IPS DF 4.7 (cell line): ENCODE data around the gene SRP9.
"Not testable (repeated sequence)": the region's sequence is repeated elsewhere in the genome, so short reads cannot be mapped to it uniquely, and the experiment has no call there.

Experiments used
- DNase-seq: peaks from one replicate; pipeline ENCODE4 v3.0.0-alpha.2; 2013; ENCODE audit warnings: low spot score; ENCODE audit errors: extremely low read depth

Gene SRP9

GRCh38 chr1:225814381-225814780 is 36.8 kb downstream of the SRP9 start:
- DNase-seq: no peak

- DNase-seq: not testable (repeated sequence)
Observed at GRCh38 chr1:225815090-225815489, 37.5 kb downstream of the SRP9 start.

GRCh38 chr1:225815526-225816178 is 38.0 kb downstream of the SRP9 start:
- no peak for DNase-seq

- DNase-seq: no peak
Observed at GRCh38 chr1:225816643-225817538, 39.3 kb downstream of the SRP9 start.

GRCh38 chr1:225817611-225818061 is 40.0 kb downstream of the SRP9 start:
- DNase-seq: no peak

- DNase-seq: no peak
Observed at GRCh38 chr1:225818229-225818628, 40.6 kb downstream of the SRP9 start.

GRCh38 chr1:225819346-225820192 is 41.9 kb downstream of the SRP9 start:
- no peak for DNase-seq

GRCh38 chr1:225820522-225821120 is 43.0 kb downstream of the SRP9 start:
- no peak for DNase-seq

GRCh38 chr1:225822655-225823403 is 45.2 kb downstream of the SRP9 start:
- DNase-seq: no peak

GRCh38 chr1:225823811-225824261 is 46.2 kb downstream of the SRP9 start:
- DNase-seq: no peak

GRCh38 chr1:225824533-225824941 is 46.9 kb downstream of the SRP9 start:
- no peak for DNase-seq

GRCh38 chr1:225825078-225825477 is 47.5 kb downstream of the SRP9 start:
- no peak for DNase-seq

GRCh38 chr1:225825607-225826007 is 48.0 kb downstream of the SRP9 start:
- no peak for DNase-seq

- DNase-seq: no peak
Observed at GRCh38 chr1:225827076-225827475, 49.5 kb downstream of the SRP9 start.

- DNase-seq: no peak
Observed at GRCh38 chr1:225828706-225829345, 51.2 kb downstream of the SRP9 start.

GRCh38 chr1:225830841-225831240 is 53.2 kb downstream of the SRP9 start:
- no peak for DNase-seq

- no peak for DNase-seq
Observed at GRCh38 chr1:225834417-225835329, 57.0 kb downstream of the SRP9 start.

GRCh38 chr1:225835856-225836255 is 58.2 kb downstream of the SRP9 start:
- no peak for DNase-seq

- not testable (repeated sequence) for DNase-seq
Observed at GRCh38 chr1:225836296-225836695, 58.7 kb downstream of the SRP9 start.
